SK-N-DZ (cell line): Measurements from ENCODE around the gene SNAPC2. TPM values are rescaled to one million over a fixed set of nuclear protein-coding genes. Genes with fewer than 3 reads are reported as not detected.

Experiments
- DNase-seq: peaks from one replicate; pipeline ENCODE4 v3.0.0-alpha.2; 2015; ENCODE audit warnings: low spot score
- polyA plus RNA-seq, 2 experiments: library from polyadenylated mRNA; depleted of rRNA; stranded (reverse); fragments of >200 nt; gene quantifications; 2 replicates each; pipeline ENCODE4 v1.2.3, GENCODE V29; 2014

Gene SNAPC2, protein sequence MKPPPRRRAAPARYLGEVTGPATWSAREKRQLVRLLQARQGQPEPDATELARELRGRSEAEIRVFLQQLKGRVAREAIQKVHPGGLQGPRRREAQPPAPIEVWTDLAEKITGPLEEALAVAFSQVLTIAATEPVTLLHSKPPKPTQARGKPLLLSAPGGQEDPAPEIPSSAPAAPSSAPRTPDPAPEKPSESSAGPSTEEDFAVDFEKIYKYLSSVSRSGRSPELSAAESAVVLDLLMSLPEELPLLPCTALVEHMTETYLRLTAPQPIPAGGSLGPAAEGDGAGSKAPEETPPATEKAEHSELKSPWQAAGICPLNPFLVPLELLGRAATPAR
- polyA plus RNA-seq (2014; cell fraction: cytosol; rRNA removed) = 16.8 and 19.2 TPM in 2 replicates
- polyA plus RNA-seq (2014; cell fraction: nucleus; rRNA removed) = 7.9 and 14.1 TPM in 2 replicates

DNA sequence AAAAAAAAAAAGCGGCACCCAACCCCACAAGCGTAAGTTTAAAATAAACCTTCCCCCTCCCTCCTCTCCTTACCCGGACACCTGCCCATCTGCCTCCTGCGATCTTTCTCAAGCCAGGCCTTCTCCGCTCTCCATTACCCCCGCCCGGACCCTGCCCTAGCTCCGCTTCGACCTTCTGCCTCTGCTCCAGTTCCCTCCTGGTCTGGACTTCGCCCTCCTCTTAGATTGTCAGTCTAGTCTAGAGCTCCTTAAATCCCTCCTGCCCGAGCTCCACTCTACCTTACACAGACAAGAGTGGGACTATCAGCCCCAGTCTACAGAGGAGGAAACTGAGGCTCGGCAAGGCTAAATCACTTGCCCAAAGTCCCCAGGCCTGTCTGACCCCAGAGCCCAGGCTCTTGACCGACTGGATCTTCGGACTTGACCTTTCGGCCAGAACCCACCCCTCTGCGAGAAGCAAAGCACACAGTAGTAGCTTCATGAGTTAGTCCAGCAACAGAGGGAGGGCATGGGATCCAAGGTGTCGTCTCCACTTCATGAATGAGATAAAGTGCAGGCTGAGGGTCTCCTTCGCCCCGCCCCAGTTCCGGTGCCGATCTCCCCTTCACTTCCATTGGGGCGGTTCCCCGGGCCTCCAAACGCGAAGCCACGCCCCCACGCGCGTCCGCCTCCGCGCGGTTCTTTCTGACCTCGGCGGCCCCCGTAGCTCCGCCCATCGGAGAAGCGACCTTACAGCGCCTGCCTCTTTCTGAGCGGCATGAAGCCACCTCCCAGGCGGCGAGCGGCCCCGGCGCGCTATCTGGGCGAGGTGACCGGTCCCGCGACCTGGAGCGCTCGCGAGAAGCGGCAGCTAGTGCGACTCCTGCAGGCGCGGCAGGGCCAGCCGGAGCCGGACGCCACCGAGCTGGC, at the start of gene SNAPC2:
Gene SNAPC2 (plus strand): TSS at position 729 of the 909 bp plus-strand sequence. CDS start 29 bp downstream, at position 758.
- DNase-seq = peak; percentile 95

DNA sequence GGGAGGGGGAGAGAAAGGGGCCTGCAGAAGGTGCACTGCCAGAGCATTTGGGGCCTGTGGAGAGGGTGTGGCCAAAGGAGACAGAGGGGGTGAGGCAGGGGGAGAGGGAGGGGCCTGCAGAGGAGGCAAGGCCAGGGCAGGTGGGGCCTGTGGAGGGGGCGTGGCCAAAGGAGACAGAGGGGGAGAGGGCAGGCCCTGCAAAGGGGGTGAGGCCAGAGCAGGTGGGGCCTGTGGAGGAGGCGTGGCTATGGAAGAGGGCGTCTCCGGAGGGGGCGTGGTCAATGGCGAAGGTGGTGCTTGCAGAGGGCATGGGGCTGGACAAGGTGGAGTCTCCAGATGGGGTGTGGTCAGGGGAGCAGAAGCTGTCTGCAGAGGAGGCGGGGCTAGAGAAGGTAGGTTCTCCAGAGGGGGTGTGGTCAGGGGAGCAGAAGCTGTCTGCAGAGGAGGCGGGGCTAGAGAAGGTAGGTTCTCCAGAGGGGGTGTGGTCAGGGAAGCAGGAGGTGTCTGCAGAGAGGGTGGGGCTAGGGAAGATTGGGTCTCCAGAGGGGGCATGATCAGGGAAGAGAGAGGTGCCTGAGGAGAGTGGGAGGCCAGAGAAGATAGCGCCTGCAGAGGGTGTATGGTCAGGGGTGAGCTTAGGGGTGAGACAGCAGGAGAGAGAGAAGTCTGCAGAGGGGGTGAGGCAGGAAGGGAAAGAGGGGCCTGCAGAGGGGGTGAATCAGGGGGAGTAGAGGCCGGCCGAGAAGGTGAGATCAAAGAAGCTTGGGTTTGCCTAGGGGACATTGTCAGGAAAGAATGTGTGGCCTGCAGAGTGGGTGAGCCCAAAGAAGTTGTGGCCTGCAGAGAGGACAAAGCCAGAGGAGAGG, 49.3 kb upstream of the SNAPC2 start:
- DNase-seq = peak; percentile 61

DNA sequence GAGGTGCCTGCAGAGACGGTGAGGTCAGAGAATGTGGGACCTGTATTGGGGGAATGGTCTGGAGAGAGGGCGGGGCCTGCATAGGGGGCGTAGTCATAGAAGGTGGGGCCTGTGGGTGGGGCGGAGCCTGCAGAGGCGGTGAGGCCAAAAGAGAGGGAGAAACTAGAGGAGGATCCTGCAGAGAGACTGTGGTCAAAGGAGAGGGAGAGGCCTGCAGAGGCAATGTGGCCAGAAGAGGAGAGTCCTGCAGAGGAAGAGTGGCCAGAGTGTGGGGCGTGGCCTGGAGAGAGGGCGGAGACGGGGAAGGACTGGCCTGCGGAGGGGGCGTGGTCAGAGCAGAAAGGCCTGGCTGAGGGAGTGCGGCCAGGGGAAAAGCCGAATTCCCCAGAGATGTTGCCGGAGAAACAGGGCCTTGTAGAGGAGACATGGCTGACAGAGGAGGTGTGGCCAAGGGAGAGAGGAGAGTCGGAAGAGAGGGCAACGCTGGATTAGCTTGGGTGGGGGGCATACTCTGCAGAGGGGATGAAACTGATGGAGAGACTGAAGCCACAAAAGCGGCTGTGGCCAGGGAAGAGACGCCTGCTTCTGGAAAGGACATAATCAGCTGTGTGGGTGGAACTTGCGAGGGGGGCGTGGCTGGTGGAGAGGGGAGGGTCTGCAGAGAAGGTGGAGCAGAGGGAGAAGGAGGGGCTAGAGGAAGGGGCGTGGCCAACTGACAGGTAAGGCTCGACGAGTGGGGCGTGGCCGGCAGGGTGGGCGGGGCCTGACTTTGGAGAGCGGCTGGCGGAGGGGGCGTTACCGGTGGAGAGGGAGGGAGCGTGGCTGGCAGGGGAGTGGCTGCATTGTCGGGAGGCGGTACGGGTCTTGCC, 48.5 kb upstream of the SNAPC2 start:
- peak; percentile 93 for DNase-seq

DNA sequence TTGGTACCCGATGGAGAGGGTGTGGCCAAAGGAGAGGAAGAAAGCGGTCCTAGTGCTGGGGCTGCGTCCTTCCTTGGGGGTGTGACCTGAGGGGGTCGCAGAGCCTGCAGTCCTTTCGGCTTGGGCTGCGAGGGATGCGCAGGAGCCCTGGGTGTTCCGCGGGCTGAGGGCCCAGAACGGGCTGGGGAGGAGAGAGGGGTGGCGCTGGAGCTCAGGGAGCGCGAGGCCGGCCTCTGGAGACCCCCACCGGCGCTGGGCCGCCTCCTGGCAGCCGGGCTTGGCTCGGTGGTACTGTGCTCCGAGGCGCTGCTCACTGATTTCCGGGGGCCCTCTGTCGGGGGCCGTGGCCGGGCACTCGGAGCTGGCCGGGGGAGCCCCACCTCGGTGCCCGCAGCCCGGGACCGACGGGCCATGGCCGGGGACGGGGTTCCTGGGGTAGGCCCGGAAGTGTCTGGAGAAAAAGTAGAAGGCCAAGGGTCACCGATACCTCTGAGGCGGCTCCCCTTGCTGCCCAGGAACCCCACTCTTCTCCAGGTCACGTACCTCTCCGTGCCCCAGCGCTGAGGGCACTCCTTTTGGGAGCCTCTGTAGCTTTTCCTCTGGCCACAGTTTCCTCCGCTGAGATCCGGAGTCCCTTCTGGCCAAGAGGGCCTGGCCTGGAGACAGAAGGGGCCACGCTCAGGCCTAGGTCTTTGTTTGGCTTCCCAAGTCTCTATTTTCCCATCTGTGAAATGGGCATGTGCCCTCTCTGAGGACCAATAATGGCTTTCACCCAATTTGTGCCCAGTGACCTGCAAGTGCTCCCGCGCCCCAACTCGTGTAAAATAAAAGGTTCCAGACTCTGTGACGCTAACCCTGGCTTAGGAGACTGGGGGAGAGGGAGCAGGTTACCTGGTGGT, 47.6 kb upstream of the SNAPC2 start:
- DNase-seq = no peak

DNA sequence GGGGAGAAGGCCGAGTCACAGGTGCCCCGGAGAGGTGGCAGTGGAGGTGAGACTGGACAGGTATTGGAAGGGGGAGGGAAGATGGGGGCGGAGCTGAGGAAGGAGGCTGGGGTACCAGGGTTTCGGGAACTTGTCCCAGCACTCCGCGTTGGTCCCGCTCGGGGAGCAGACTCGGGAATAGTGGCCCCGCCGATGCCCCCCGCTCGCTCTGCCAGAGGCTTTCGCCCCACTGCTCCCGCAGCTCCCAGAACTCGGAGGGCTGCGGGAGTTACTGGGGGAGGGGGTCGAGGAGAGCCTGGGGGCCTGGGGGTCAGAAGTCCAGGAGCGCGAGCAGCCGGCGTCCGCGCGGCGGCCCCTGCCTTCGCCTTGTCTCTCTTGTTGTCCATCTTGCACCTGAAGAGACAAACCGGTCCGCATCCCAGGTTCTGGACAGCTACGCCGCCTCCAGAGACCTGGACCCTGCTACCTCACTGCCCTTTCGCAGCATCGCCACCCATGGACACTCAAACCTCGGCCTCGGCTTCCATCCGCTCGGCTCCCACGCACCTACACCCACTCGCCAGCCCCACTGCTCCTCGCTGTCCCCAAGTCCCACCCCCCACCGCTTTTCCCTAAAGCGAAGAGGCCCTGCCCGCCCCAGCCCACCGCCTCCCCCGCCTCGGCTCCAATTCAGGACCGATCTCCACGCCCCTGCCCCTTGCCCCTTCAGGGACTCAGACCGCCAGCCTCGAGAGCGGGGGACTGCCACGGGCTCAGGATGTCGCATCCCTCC, 46.6 kb upstream of the SNAPC2 start:
- DNase-seq = no peak

DNA sequence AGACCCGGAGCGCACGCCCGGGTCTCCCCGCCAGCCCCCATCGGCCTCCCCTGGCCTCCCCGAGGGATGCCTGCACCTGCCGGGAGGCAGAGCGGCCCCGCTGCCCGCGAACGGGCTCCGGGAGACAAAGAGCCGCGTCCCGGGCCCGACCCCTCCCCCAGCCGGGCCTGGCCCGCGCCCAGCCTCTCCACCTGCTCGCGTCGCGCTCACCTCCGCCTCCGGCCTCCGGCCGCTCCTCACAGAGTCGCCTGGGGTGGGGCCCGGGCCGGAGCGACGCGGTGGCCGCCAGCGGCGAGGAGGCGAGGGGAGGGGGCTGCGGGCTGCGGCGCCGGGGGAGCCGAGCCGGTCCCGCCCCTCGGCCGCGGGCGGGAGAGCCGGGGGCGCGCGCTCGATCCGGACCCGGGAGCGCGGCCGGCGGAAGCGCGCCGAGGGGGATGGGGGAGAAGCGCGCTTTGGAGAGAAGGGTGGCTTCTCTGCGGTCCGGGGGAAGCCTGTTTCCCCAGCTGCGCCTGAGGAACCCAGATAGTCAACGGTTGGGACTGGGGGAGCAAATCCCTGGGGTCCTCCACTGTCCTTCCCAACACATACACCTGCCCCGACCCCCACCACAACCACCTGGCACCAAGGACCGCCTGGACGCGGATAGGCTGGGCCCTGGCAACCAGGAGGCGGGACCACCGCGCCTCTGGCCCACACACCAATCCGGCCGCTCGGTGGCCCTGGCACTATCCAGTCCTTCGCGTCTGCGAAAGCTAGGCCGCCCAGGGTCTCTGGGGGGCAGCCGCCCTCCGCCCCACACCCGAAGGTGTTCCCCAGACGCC, 45.9 kb upstream of the SNAPC2 start, which contains the start of gene PRR36:
Gene PRR36 (minus strand): TSS at position 315 of the 821 bp plus-strand sequence. CDS start 701 bp downstream, outside the sequence.
- peak; percentile 84 for DNase-seq

DNA sequence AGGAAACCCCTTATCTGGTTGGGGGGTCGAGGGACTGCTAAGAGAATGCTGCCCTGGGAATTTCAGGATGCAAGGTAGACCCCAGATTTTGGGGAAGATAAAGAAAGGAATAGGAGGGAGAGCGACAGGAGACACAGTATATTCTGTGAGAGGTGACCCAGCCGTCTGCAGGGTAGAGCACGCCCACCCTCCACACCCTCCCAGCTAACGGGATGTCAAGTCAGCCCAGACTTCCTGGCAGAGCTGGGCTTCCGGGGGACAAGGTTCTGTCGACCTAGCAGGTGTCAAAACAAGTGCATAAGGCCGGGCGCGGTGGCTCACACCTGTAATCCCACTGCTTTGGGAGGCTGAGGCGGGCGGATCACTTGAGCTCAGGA, 45.3 kb upstream of the SNAPC2 start:
- DNase-seq = no peak

DNA sequence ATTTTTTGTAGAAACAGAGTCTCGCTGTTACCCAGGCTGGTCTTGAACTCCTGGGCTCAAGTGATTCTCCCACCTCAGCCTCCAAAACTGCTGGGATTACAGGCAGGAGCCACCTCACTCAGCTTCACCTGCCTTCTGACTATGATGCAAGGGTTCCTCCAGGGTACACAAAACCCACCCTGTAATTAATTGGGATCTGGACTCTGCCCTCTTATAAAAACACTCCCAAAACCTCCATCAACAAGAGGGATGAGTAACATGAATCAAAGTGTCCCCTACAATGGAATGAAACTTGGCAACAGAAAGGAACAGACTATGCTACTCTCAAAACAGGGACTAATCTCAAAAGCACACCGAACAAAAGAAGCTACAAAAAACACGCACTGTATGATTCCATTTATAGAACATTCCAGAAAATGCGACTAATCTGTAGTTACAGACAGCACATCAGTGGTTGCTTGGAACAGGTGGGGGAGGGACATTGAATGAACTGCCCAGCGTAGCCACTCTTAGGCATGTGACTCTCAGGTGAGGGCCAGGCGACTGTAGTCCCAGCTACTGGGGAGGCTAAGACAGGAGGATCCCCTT, 42.8 kb upstream of the SNAPC2 start:
- no peak for DNase-seq

DNA sequence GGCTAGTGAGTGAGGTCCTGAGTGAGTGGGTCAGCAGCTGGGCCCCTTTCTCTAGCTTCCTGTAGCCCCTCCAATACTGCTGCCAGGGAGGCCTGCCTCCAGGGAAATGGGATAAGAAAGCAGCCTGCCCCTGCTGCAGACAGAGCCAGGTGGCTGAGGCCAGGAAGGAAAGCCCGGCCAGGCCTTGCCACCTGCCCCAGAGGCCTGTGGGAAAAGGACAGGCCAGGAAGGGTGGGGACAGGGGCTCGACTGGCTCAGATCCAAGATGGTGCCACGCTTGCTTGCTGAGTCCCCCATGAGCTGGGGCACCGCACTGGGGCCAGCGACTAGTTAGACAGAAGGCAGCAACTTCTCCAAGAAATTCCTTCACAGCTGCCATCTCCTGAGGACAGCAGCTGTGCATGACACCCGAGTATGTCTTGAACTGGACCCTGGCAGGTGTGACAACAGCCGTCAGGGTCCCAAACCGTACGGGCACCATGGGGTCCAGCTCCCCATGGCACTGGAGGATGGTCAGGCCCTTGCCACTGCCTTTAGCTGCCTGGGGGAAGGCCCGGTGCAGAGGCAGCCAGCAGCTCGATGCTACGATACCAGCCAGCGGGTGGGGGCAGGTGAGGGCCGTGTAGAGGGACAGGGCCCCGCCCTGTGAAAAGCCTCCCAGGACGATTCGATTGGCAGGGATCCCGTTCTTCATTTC, 40.9 kb upstream of the SNAPC2 start:
- DNase-seq = no peak

DNA sequence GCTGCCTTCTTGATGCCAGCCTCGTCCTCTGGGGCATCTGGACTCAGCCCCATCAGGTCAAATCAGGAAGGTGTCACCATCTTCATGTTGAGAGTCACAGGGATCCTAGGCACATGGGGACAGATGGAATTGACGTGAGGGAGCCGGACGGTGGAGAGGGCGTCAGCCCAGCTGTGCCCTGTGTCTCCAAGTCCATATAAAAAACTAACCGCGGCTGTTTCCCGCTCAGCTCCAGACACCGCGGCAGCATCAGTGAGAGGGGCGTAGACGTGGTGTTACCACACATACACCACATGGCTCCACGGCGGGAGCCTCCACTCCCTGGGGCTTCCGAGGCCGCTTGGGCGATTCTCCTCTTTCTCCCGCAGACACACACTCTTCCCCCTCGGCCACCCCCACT, 40.3 kb upstream of the SNAPC2 start:
- no peak for DNase-seq

DNA sequence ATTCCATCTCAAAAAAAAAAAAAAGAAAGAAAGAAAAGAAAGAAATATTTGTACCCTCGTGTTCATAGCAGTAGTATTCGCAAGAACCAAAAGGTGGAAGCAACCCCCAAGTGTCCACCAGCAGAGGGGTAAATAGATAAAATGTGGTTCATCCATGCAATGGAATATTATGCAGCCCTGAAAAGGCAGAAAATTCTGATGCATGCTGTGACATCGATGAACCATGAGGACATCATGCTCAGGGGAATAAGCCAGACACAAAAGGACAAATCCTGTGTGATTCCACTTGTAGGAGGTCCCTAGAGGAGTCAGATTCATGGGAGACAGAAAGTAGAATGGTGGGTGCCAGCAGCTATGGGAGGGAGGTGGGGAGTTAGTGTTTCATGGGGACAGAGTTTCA, 38.2 kb upstream of the SNAPC2 start:
- DNase-seq = no peak

DNA sequence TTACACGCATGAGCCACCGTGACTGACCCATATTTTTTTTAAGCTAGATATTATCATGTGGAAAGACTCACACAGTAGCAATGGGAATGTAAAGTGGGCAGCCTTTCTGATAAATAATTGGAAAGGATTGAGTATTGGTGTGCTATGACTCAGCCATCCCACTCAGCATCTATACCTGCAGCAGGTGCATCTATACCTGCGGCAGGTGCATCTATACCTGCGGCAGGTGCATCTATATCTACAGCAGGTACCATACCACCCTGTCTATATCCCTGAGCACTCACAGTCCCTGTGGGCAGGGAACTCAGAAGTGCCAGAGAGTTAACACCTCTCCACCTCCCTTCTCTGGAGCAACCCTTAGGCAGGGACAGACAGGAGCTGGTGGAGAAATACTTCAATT, 37.0 kb upstream of the SNAPC2 start:
- no peak for DNase-seq

DNA sequence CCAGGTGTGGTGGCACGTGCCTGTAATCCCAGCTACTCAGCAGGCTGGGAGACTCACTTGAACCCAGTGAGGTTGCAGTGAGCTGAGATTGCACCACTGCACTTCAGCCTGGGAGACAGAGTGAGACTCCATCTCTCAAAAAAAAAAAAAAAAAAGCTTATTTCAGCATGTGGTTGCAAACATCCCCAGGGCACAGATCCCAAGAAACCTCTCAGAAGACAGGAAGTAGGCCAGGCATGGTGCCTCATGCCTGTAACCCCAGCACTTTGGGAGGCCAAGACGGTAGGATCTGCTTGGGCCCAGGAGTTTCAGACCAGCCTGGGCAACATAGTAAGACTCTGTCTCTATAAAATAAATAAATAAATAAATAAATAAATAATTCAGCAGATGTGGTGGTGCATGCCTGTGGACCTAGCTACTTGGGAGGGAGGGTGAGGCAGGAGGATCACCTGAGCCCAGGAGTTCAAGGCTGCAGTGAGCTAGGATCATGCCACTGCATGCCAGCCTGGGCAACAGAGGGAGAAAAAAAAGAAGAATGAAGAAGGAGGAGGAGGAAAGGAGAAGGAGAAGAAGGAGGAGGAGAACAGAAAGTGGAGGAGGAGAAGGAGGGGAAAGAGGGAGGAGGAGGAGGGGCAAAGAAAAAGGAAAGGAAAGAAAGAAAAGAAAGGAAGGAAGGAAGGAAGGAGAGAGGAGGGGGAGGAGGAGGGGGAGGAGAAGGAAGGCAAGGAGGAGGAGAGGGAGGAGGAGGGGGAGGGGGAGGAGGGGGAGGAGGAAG, 36.2 kb upstream of the SNAPC2 start:
- DNase-seq = no peak

DNA sequence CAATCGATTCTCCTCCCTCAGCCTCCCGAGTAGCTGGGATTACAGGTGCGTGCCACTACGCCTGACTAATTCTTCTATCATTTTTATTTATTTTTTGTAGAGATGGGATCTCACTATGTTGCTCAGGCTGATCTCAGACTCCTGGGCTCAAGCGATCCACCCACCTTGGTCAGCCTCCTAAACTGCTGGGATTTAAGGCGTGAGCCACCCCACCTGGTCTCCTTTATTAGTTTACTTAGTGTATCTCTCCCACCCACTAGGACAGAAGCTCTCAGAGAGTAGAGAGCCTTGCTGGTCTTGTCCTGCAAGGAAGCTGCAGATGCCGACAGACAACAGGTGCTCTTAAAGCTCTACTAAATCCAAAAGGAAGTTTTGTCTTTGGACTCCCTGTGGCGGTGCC, 34.3 kb upstream of the SNAPC2 start:
- no peak for DNase-seq

DNA sequence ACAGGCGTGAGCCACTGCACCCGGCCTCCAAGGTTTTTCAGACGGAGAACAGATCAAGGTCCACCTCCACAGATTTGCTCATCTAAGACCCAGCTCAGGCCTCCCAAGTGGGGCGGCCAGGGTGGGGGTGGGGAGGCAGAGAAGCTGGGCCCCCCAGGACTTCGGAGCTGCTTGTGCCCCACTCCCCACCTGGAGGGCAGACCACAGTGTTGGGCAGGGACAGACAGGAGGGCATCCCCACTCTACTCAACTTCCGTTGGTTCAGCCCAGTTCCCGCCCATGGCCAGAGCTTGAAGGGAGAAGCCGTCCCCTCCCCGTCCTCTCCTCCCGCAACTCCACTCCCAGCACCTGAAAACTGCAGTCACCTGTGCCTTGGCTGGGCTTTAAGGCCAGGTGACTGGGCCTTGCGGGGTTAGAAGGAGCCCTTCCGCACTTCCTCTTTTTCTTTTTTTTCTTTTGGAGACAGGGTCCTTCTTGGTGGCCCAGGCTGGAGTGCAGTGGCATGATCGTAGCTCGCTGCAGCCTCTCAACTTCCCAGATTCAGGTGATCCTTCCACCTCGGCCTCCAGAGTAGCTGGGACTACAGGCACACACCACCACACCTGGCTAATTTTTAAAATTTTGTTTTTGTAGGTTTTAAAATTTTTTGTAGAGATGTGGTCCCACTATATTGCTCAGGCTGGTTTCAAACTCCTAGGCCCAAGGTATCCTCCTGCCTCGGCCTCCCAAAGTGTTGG, 32.6 kb upstream of the SNAPC2 start:
- DNase-seq = no peak
